ENCODE measurements around the gene MACIR. TPM values are rescaled to one million over a fixed set of nuclear protein-coding genes. Genes with fewer than 3 reads are reported as not detected.

The MACIR gene
- total RNA-seq, 1 donor: 8.0 TPM

- TF ChIP-seq, protein P1, sequence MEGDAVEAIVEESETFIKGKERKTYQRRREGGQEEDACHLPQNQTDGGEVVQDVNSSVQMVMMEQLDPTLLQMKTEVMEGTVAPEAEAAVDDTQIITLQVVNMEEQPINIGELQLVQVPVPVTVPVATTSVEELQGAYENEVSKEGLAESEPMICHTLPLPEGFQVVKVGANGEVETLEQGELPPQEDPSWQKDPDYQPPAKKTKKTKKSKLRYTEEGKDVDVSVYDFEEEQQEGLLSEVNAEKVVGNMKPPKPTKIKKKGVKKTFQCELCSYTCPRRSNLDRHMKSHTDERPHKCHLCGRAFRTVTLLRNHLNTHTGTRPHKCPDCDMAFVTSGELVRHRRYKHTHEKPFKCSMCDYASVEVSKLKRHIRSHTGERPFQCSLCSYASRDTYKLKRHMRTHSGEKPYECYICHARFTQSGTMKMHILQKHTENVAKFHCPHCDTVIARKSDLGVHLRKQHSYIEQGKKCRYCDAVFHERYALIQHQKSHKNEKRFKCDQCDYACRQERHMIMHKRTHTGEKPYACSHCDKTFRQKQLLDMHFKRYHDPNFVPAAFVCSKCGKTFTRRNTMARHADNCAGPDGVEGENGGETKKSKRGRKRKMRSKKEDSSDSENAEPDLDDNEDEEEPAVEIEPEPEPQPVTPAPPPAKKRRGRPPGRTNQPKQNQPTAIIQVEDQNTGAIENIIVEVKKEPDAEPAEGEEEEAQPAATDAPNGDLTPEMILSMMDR (IDR thresholded peaks at IDR 0.05; ENCODE audit: extremely low read depth, low read depth, low read length): no peak
- H3K27ac ChIP-seq (ENCODE audit: low read depth, low read length): no peak overlapping the region
- no peak overlapping the region for H3K4me3 ChIP-seq (ENCODE audit: insufficient read depth, low read length)
- H3K9me3 ChIP-seq (ENCODE audit: low read depth, low read length): no peaks in the 10 kb centered on the region
- no peak for DNase-seq (ENCODE audit: insufficient read length, low spot score, missing footprints)
- H3K27me3 ChIP-seq (ENCODE audit: insufficient read depth, low read length): no peaks in the 10 kb centered on the region
- no peak overlapping the region for H3K4me2 ChIP-seq (ENCODE audit: insufficient read depth, low read length)
- H2AFZ ChIP-seq (ENCODE audit: low read length): no peak overlapping the region
- H3K36me3 ChIP-seq (ENCODE audit: insufficient read depth, low read length): peaks cover 19% of the 10 kb centered on the region
- peaks cover 30% of the 10 kb centered on the region for H4K20me1 ChIP-seq (ENCODE audit: insufficient read depth, low read length)
- peaks cover 100% of the 10 kb centered on the region for H3K79me2 ChIP-seq (ENCODE audit: insufficient read depth, low read length)
- peaks cover 24% of the 10 kb centered on the region for H3K4me1 ChIP-seq (ENCODE audit: insufficient read depth, low read length)
These were observed 5.9 kb downstream of the MACIR start for GRCh38 chr5:103264508-103264907.

GRCh38 chr5:103270581-103270980 is 12.0 kb downstream of the MACIR start:
- TF ChIP-seq, protein P1 (IDR thresholded peaks at IDR 0.05; ENCODE audit: extremely low read depth, low read depth, low read length): no peak
- no peaks in the 10 kb centered on the region for H3K9me3 ChIP-seq (ENCODE audit: low read depth, low read length)
- peaks cover 20% of the 10 kb centered on the region for H3K36me3 ChIP-seq (ENCODE audit: insufficient read depth, low read length)
- H4K20me1 ChIP-seq (ENCODE audit: insufficient read depth, low read length): peaks cover 12% of the 10 kb centered on the region
- H2AFZ ChIP-seq (ENCODE audit: low read length): no peak overlapping the region
- H3K79me2 ChIP-seq (ENCODE audit: insufficient read depth, low read length): peaks cover 96% of the 10 kb centered on the region
- no peak overlapping the region for H3K27ac ChIP-seq (ENCODE audit: low read depth, low read length)
- H3K27me3 ChIP-seq (ENCODE audit: insufficient read depth, low read length): no peaks in the 10 kb centered on the region
- no peak overlapping the region for H3K4me2 ChIP-seq (ENCODE audit: insufficient read depth, low read length)
- no peak overlapping the region for H3K4me3 ChIP-seq (ENCODE audit: insufficient read depth, low read length)
- H3K4me1 ChIP-seq (ENCODE audit: insufficient read depth, low read length): peaks cover 9% of the 10 kb centered on the region
- DNase-seq (ENCODE audit: insufficient read length, low spot score, missing footprints): no peak

GRCh38 chr5:103271570-103272289 is 13.2 kb downstream of the MACIR start:
- no peak overlapping the region for H3K4me3 ChIP-seq (ENCODE audit: insufficient read depth, low read length)
- H4K20me1 ChIP-seq (ENCODE audit: insufficient read depth, low read length): peaks cover 11% of the 10 kb centered on the region
- TF ChIP-seq, protein P1 (IDR thresholded peaks at IDR 0.05; ENCODE audit: extremely low read depth, low read depth, low read length): no peak
- DNase-seq (ENCODE audit: insufficient read length, low spot score, missing footprints): no peak
- peaks cover 9% of the 10 kb centered on the region for H3K4me1 ChIP-seq (ENCODE audit: insufficient read depth, low read length)
- H3K27ac ChIP-seq (ENCODE audit: low read depth, low read length): peak overlapping the region; percentile 44
- H3K4me2 ChIP-seq (ENCODE audit: insufficient read depth, low read length): no peak overlapping the region
- H3K36me3 ChIP-seq (ENCODE audit: insufficient read depth, low read length): peaks cover 31% of the 10 kb centered on the region
- H2AFZ ChIP-seq (ENCODE audit: low read length): no peak overlapping the region
- H3K9me3 ChIP-seq (ENCODE audit: low read depth, low read length): no peaks in the 10 kb centered on the region
- H3K79me2 ChIP-seq (ENCODE audit: insufficient read depth, low read length): peaks cover 96% of the 10 kb centered on the region
- no peaks in the 10 kb centered on the region for H3K27me3 ChIP-seq (ENCODE audit: insufficient read depth, low read length)

DNA sequence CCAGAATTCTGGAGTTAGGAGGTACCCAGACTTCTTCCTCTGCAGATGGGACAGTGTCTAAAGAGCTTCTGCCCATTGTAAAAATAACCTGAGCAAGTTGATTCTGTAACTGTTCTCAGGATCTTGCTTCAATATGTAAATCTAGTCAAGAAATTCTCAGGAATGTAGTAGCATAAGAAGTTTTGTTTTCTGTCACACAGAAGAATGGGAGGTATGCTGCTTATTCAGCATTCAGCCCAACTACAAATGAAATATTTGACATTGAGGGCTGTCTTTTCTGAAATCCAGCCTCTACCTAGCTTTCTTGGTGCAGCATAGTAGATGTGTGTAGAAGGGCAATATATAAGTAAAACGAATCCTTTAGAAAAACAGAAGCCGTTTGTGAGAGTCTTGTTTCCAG is 13.8 kb downstream of the MACIR start:
- Histone ChIP-seq H3K79me2 (ENCODE audit: insufficient read depth, low read length) (peaks cover 93% of the 10 kb centered on the region), H2AFZ (ENCODE audit: low read length) (no peak overlapping the region), H3K27me3 (ENCODE audit: insufficient read depth, low read length) (no peaks in the 10 kb centered on the region), H3K4me1 (ENCODE audit: insufficient read depth, low read length) (peaks cover 9% of the 10 kb centered on the region), H3K27ac (ENCODE audit: low read depth, low read length) (peak overlapping the region; percentile 44), H3K4me3 (ENCODE audit: insufficient read depth, low read length) (no peak overlapping the region), H3K36me3 (ENCODE audit: insufficient read depth, low read length) (peaks cover 30% of the 10 kb centered on the region), H4K20me1 (ENCODE audit: insufficient read depth, low read length) (peaks cover 11% of the 10 kb centered on the region), H3K4me2 (ENCODE audit: insufficient read depth, low read length) (no peak overlapping the region), H3K9me3 (ENCODE audit: low read depth, low read length) (no peaks in the 10 kb centered on the region)
- no peak for DNase-seq (ENCODE audit: insufficient read length, low spot score, missing footprints)
- TF ChIP-seq, protein P1 (IDR thresholded peaks at IDR 0.05; ENCODE audit: extremely low read depth, low read depth, low read length): no peak
